Fibroblast of peridontal ligament (primary cell): Measurements from ENCODE around the gene FAM234B.

ENCODE experiments used
- DNase-seq: peaks from one replicate; pipeline ENCODE4 v3.0.0-alpha.2; 2010; ENCODE audit errors: extremely low read depth

The FAM234B gene

GRCh38 chr12:13091832-13092231 lies 47.7 kb downstream of the FAM234B start:
- DNase-seq = no peak

GRCh38 chr12:13093191-13093847 lies 49.1 kb downstream of the FAM234B start:
- DNase-seq = peak; percentile 40

- no peak for DNase-seq
Observed at GRCh38 chr12:13093848-13094220, 49.7 kb downstream of the FAM234B start.

- DNase-seq = peak; percentile 62
Observed at GRCh38 chr12:13094367-13094766, 50.2 kb downstream of the FAM234B start.

- no peak for DNase-seq
Observed at GRCh38 chr12:13095266-13095995, 51.2 kb downstream of the FAM234B start.

- peak; percentile 33 for DNase-seq
Observed at GRCh38 chr12:13097491-13098011, 53.4 kb downstream of the FAM234B start.

GRCh38 chr12:13099066-13099843 lies 55.1 kb downstream of the FAM234B start:
- no peak for DNase-seq

- DNase-seq = no peak
Observed at GRCh38 chr12:13099844-13100604, 55.8 kb downstream of the FAM234B start.

- DNase-seq = no peak
Observed at GRCh38 chr12:13100605-13100881, 56.4 kb downstream of the FAM234B start.

GRCh38 chr12:13100882-13101769 lies 56.9 kb downstream of the FAM234B start:
- peak; percentile 89 for DNase-seq

GRCh38 chr12:13101821-13102375 lies 57.7 kb downstream of the FAM234B start:
- peak; percentile 33 for DNase-seq

GRCh38 chr12:13102461-13103195 lies 58.4 kb downstream of the FAM234B start:
- DNase-seq = peak; percentile 80

GRCh38 chr12:13103391-13104033 lies 59.3 kb downstream of the FAM234B start, which contains the start of gene GSG1:
Gene GSG1 (minus strand): TSS chr12:13103667. CDS start chr12:13103512, 155 bp downstream.
- no peak for DNase-seq

GRCh38 chr12:13104409-13104808 lies 60.2 kb downstream of the FAM234B start:
- DNase-seq = no peak

- DNase-seq = no peak
Observed at GRCh38 chr12:13105781-13106180, 61.6 kb downstream of the FAM234B start.

GRCh38 chr12:13106666-13107065 lies 62.5 kb downstream of the FAM234B start:
- no peak for DNase-seq

- DNase-seq = no peak
Observed at GRCh38 chr12:13112968-13113367, 68.8 kb downstream of the FAM234B start.

- DNase-seq = no peak
Observed at GRCh38 chr12:13114251-13115052, 70.3 kb downstream of the FAM234B start.
